SK-N-MC (cell line): ENCODE measurements around the gene VAMP5.
"Not testable (repeated sequence)": the region's sequence is repeated elsewhere in the genome, so short reads cannot be mapped to it uniquely, and the experiment has no call there.

ENCODE experiments used
- DNase-seq: peaks from one replicate; pipeline ENCODE4 v3.0.0-alpha.2; 2011; ENCODE audit warnings: low read depth, low spot score
- H3K27ac ChIP-seq: fragments of 200-600 bp; sonication (generic); 2 replicates; pipeline ENCODE4 v1.5.1; 2016; ENCODE audit warnings: mixed run types
- H3K36me3 ChIP-seq: fragments of 200-600 bp; sonication (generic); 2 replicates; pipeline ENCODE4 v1.6.1; 2017; ENCODE audit warnings: antibody characterized with exemption, low read length, mixed read lengths; ENCODE audit not compliant: insufficient read depth
- H3K4me3 ChIP-seq: fragments of 200-600 bp; sonication (generic); 2 replicates; pipeline ENCODE4 v1.5.1; 2016
- H3K9ac ChIP-seq: fragments of 200-600 bp; sonication (generic); 2 replicates; pipeline ENCODE4 v1.8.0; 2017; ENCODE audit warnings: mixed run types, mixed read lengths; ENCODE audit not compliant: insufficient read length
- H3K9me3 ChIP-seq: fragments of 200-600 bp; sonication (generic); 2 replicates; pipeline ENCODE4 v1.6.1; 2017; ENCODE audit warnings: low read depth, mild to moderate bottlenecking, antibody characterized with exemption, low read length, moderate library complexity, mixed read lengths
- EZH2 ChIP-seq: fragments of 200-600 bp; sonication (generic); IDR thresholded peaks from one replicate; pipeline ENCODE4 v1.6.1; 2017; ENCODE audit warnings: antibody characterized with exemption
- FOXP2 ChIP-seq: optimal IDR thresholded peaks from 2 replicates; pipeline ENCODE3; 2011; ENCODE audit warnings: mild to moderate bottlenecking, moderate library complexity; ENCODE audit not compliant: insufficient read depth; ENCODE audit errors: extremely low read length, control extremely low read depth
- POLR2AphosphoS5 ChIP-seq: IDR thresholded peaks from 2 replicates; pipeline ENCODE4 v1.6.1; 2012; ENCODE audit warnings: mild to moderate bottlenecking, low read depth, low read length, borderline replicate concordance

VAMP5 gene

GRCh38 chr2:85606116-85606455 is 21.9 kb downstream of the VAMP5 start:
- no peak for DNase-seq
- no peaks in the 10 kb centered on the region for H3K9me3 ChIP-seq
- peak overlapping the region; percentile 83 for H3K27ac ChIP-seq
- H3K36me3 ChIP-seq: peaks cover 20% of the 10 kb centered on the region
- no peak overlapping the region for H3K9ac ChIP-seq
- TF ChIP-seq EZH2: no peak
- TF ChIP-seq POLR2AphosphoS5: no peak; the same call in 1 of the 2 replicates
- TF ChIP-seq FOXP2: no peak
- peak overlapping the region; percentile 40 for H3K4me3 ChIP-seq

- no peak overlapping the region for H3K9ac ChIP-seq
- no peak for DNase-seq
- H3K36me3 ChIP-seq: peaks cover 20% of the 10 kb centered on the region
- H3K9me3 ChIP-seq: no peaks in the 10 kb centered on the region
- H3K27ac ChIP-seq: peak overlapping the region; percentile 83
- no peak for TF ChIP-seq FOXP2
- no peak for TF ChIP-seq POLR2AphosphoS5
- no peak for TF ChIP-seq EZH2
- no peak overlapping the region for H3K4me3 ChIP-seq
Measured at GRCh38 chr2:85607268-85608215, 23.3 kb downstream of the VAMP5 start.

GRCh38 chr2:85611217-85611704 is 27.0 kb downstream of the VAMP5 start:
- H3K27ac ChIP-seq: no peak overlapping the region
- TF ChIP-seq POLR2AphosphoS5: no peak
- TF ChIP-seq FOXP2: no peak
- no peak for TF ChIP-seq EZH2
- peaks cover 20% of the 10 kb centered on the region for H3K36me3 ChIP-seq
- no peaks in the 10 kb centered on the region for H3K9me3 ChIP-seq
- H3K9ac ChIP-seq: peak overlapping the region; percentile 86
- no peak for DNase-seq
- peak overlapping the region; percentile 93 for H3K4me3 ChIP-seq

- Histone ChIP-seq H3K4me3 (peak within 1 kb of the TSS; percentile 93), H3K27ac (peak within 1 kb of the TSS; percentile 19), H3K36me3 (peaks cover 20% of the 10 kb centered on the region), H3K9me3 (no peaks in the 10 kb centered on the region), H3K9ac (peak within 1 kb of the TSS; percentile 86)
- no peak for DNase-seq
- TF ChIP-seq POLR2AphosphoS5 (peak; percentile 91), EZH2 (no peak), FOXP2 (no peak)
Measured at GRCh38 chr2:85611705-85612587, 27.7 kb downstream of the VAMP5 start, which contains the start of gene C2orf68. Gene C2orf68 (minus strand): TSS chr2:85612066. CDS start chr2:85611984, 82 bp downstream.

- Histone ChIP-seq H3K4me3 (no peak overlapping the region), H3K36me3 (peaks cover 19% of the 10 kb centered on the region), H3K27ac (no peak overlapping the region), H3K9me3 (no peaks in the 10 kb centered on the region), H3K9ac (no peak overlapping the region)
- no peak for DNase-seq
- TF ChIP-seq EZH2 (no peak), POLR2AphosphoS5 (no peak), FOXP2 (no peak)
Measured at GRCh38 chr2:85613717-85614515, 29.7 kb downstream of the VAMP5 start.

- H3K4me3 ChIP-seq, DNase-seq, H3K9me3 ChIP-seq, H3K9ac ChIP-seq, H3K27ac ChIP-seq: not testable (repeated sequence)
- H3K36me3 ChIP-seq: peaks cover 21% of the 10 kb centered on the region
Measured at GRCh38 chr2:85614757-85615156, 30.5 kb downstream of the VAMP5 start.

GRCh38 chr2:85615413-85615728 is 31.1 kb downstream of the VAMP5 start:
- no peak for TF ChIP-seq POLR2AphosphoS5
- TF ChIP-seq FOXP2: no peak
- TF ChIP-seq EZH2: no peak
- H3K9me3 ChIP-seq: no peaks in the 10 kb centered on the region
- no peak overlapping the region for H3K9ac ChIP-seq
- H3K36me3 ChIP-seq: peaks cover 25% of the 10 kb centered on the region
- H3K27ac ChIP-seq: 0 out of 2 replicates have a peak overlapping the region, but pooled peaks have one; percentile 46
- DNase-seq: no peak
- no peak overlapping the region for H3K4me3 ChIP-seq

- H3K27ac ChIP-seq, H3K9me3 ChIP-seq, DNase-seq: not testable (repeated sequence)
- peak overlapping the region; percentile 99 for H3K4me3 ChIP-seq
- peaks cover 45% of the 10 kb centered on the region for H3K36me3 ChIP-seq
- peak overlapping the region; percentile 92 for H3K9ac ChIP-seq
Measured at GRCh38 chr2:85617723-85618122, 33.5 kb downstream of the VAMP5 start.
